NCI-H1436 treated with DMSO at 0.1 percent for 48 hours (cell line): ENCODE data around the gene PHACTR1.
"Not testable (repeated sequence)": the region's sequence is repeated elsewhere in the genome, so short reads cannot be mapped to it uniquely, and the experiment has no call there.

Experiments
- DNase-seq: peaks from one replicate; lab custom pipeline; 2025; lab: John Stamatoyannopoulos, UW

The PHACTR1 gene

GRCh38 chr6:12749531-12750379 lies 33.2 kb downstream of the PHACTR1 start:
- DNase-seq = no peak

DNA sequence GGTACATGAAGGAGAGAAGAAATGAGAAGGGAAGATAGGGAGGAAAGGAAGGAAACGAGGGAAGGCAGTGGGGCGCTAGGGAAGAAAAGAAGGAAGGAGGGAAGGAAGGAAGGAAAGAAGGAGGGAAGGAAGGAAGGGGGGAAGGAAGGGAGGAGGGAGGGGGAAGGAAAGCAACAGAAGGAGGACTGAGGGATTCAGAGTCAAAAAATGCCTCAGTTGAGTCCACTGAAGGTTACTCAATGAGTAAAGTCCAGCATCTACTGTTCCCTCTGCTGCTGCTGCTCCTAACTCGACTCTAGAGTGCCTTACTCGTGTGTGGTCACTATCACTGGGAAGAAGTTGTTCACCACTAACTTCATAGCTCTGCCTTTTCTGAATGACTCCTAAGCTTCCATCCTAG lies 33.8 kb downstream of the PHACTR1 start:
- no peak for DNase-seq

- DNase-seq = no peak
These were observed 35.2 kb downstream of the PHACTR1 start for GRCh38 chr6:12751694-12752325.

DNA sequence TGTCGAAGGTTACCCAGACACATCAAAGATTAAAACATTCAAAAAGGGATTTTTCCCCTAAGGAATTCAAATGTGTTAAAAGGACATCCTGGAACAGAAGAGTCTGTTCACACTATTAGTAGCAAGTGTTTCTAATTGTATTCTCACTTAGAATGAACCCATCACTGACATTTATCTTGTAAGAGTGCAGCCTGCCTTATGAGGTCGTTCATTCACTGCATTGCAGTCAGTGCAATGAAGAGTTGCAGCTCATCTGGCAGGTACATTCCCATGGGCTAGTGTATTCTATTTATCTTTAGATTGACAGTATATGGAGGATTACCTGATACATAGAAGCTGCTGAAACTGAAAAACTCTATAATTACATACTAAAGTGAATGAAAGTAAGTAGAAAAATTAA lies 36.5 kb downstream of the PHACTR1 start:
- no peak for DNase-seq

DNA sequence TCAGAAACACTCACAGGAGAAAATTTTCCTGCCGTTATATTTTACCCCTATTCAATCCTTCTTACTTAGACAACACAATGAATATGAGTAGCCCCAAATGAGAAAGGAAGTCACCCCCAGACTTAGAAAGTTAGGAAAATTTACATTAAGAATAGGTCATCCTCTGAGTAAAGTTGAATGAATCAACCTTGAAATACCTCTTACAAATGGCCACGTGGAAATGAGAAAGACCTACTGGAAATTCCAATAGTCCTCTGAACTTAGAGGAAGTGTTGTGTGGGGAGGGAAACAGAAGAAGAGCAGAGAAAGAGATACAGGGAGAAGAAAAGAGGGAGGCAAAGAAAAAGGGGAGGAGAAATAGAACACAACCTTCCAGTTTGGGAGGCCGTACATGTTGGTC lies 43.7 kb downstream of the PHACTR1 start:
- no peak for DNase-seq

GRCh38 chr6:12760911-12761310 lies 44.3 kb downstream of the PHACTR1 start:
- DNase-seq = no peak

DNA sequence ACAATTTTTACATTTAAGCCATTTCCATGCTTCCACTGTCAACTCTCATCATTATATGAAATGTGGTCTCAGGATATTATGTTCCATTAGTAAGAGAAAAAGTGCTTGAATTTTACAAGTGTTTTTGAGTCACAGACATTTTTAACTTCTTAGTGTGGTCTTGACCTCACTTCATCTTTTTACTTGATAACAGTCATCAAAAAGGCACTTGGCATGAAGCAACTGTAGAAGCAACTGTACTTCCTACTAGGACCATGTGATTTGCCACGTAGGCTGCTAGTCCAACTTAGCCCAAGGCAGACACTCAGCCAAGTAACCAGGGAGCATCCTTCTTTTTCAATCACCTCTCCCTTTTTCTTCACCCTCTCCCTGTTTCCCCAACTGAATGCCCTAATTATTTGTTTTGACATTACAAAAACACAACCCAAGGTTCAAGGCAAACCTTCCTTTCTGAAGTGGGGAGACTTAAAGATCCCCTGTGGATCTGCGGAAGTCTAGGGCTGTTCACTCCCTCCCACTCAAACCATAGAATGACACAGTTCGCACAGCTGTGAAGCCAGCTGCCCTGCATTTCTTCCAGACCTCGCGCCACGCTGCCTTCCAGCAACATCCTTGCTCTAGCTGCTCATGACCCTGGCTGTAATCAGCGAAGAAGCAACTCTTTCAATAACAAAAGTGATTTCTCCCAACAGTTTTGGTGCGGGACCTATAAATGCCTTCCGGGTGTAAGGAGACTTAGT lies 45.0 kb downstream of the PHACTR1 start:
- DNase-seq = no peak

- DNase-seq = not testable (repeated sequence)
These were observed 46.3 kb downstream of the PHACTR1 start for GRCh38 chr6:12762731-12763434.

DNA sequence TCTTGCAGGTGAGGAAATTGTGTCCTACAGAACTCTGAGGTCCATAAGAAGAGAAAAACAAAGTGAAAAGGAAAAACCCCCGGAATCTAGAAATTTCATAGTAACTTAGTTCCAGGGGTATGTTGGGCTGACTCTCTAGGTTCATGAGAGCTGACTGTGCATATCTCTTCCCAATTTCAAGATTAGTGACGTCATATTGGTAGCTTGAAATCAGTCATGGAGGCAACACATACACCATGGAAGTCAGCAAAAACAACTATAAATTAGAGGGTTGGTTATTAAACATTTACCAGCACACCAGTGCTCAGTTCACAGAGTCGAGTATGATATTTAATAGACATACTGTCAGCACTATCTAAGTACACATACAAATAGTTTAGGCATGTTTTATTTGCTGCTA lies 49.8 kb downstream of the PHACTR1 start:
- no peak for DNase-seq

- DNase-seq = no peak
These were observed 50.4 kb downstream of the PHACTR1 start for GRCh38 chr6:12767016-12767415.

DNA sequence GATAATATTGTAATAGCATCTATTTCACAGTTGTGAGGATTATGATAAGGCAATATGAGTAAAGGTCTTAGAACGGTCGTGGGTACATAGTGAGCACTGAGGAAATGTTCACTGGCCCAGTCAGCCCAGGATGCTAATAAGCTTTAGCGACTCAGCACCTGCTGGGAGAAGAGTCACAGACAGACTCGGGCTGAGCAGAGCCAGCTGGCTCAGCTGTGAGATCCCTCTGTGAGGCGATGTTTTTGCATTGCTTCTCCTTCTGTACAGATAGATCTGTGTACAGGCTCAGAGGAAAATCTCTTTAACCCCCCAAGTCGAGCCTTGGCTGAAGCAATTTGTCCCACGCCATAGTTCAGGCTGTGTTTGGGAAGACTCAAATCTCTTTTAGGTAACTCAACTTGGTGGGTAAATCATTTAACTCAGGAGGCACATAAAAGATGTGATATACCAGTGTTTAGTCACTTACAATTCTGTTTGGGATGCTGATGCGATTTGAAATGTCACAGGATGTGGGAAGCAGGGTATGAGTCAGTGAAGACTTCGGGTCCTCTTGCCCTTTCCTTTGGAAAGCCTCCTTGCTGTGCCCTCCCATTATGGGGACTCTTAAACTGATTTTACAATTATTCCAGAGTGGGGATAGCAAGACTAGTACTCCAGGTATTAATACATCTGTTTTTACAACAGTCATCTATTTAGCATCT lies 53.1 kb downstream of the PHACTR1 start:
- DNase-seq = no peak

GRCh38 chr6:12772416-12772815 lies 55.8 kb downstream of the PHACTR1 start:
- DNase-seq = no peak

DNA sequence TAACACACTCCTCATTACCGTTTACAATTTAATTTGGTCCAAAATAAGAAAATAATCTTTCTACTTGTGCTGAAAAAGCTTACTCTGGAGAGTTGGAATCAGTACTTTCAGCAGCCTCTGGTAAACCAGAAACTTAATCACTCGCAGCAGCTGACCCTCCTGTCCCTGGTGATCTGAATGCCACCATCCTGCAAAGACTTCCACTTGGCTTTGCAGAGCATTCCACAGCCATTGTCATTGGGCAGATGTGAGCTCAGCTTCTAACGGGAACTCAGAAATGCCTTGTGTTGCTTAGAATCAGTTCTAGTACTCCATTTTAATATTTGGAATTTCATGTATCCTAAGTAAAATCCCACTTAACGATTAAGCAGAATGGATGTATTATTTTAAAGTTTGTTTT lies 59.7 kb downstream of the PHACTR1 start:
- DNase-seq = no peak

GRCh38 chr6:12779772-12780171 lies 63.2 kb downstream of the PHACTR1 start:
- no peak for DNase-seq

- DNase-seq = no peak
These were observed 65.6 kb downstream of the PHACTR1 start for GRCh38 chr6:12782136-12782535.

GRCh38 chr6:12785301-12785700 lies 68.7 kb downstream of the PHACTR1 start:
- DNase-seq = no peak

DNA sequence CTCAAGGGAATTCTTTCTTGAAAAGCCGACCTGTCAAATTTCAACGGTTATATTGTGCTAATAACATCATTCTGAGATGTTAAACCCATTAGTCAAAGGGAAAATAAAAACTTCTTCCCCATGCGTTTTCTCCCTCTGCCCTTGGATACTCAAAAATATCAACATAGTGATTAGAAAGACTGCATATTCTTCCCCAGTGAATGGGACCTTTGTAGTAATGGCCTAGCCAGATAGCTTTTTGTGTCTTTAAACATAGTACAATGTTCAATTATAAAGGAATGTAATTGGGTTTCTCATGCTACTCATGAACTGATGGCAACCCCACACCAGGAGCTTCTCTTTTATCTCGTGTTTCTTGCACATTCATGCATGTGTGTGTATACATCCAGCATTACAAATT lies 69.4 kb downstream of the PHACTR1 start:
- no peak for DNase-seq

GRCh38 chr6:12791371-12791770 lies 74.8 kb downstream of the PHACTR1 start:
- DNase-seq = no peak

DNA sequence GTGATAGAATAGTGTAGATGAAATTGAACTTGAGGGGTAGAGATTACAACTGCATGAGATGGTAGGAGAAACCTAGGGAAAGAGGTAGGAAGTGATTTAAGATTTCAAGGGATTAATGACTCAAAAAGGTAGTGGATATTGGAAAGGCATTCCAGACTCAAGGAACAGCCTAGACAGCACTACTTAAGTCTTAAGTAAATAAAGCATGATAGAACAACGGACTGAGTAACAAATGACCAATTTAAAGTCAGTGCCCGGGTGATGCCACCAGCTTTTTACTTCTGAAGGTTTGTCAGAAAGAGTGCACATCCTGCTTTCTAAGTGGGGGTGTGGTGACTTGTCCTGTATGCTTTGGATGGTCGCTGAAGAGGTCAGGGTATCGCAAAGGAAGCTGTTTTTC lies 81.8 kb downstream of the PHACTR1 start:
- DNase-seq = no peak

- DNase-seq = no peak
These were observed 83.6 kb downstream of the PHACTR1 start for GRCh38 chr6:12800120-12800519.

- no peak for DNase-seq
These were observed 84.6 kb downstream of the PHACTR1 start for GRCh38 chr6:12801141-12801540.

DNA sequence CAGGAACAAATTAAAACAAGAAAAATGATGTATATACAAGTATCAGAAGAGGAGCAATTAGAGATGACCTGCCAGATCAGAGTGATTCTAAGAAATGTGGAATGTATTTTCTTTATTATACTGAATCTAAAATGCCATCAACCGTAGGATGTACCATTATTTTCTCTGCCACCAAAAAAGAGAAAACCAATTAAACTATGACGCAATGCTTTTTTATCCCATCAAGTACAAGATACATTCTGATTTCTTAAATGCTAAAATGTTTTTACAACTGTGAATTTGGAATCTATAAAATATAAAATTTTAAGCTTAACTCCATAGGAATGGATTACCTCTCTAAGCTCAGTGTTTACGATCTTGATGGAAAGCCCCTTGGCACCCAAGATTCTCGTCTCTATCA lies 85.9 kb downstream of the PHACTR1 start:
- DNase-seq = no peak
